HG03159 (cell line): ENCODE data around the gene MRPS15.

Source experiments
- ATAC-seq: cut with Tn5 transposase; IDR thresholded peaks from one replicate; pipeline ENCODE4 v1.9.1; 2021; ENCODE audit warnings: mild to moderate bottlenecking, moderate library complexity; ENCODE audit not compliant: unreplicated experiment

The MRPS15 gene

GRCh38 chr1:36464605-36465393, 615 bp upstream of the MRPS15 start:
- ATAC-seq, result peak; percentile 39

GRCh38 chr1:36463463-36463802, 751 bp downstream of the MRPS15 start:
- no peak for ATAC-seq

GRCh38 chr1:36458910-36459309, 5.3 kb downstream of the MRPS15 start:
- no peak for ATAC-seq

- ATAC-seq, result no peak
These were observed 6.5 kb downstream of the MRPS15 start for GRCh38 chr1:36457691-36458090.

- no peak for ATAC-seq
These were observed 7.7 kb downstream of the MRPS15 start for GRCh38 chr1:36456391-36456928.

- no peak for ATAC-seq
These were observed 8.8 kb downstream of the MRPS15 start for GRCh38 chr1:36455386-36455785.

GRCh38 chr1:36453600-36454388, 10.4 kb downstream of the MRPS15 start:
- ATAC-seq, result no peak

- no peak for ATAC-seq
These were observed 11.1 kb downstream of the MRPS15 start for GRCh38 chr1:36453051-36453450.

GRCh38 chr1:36450919-36451305, 13.3 kb downstream of the MRPS15 start:
- ATAC-seq, result no peak

GRCh38 chr1:36450270-36450918, 13.8 kb downstream of the MRPS15 start, which contains the start of gene OSCP1:
TSS of gene OSCP1 (minus strand) at chr1:36450451. CDS start at chr1:36450369, 82 bp downstream.
- ATAC-seq, result peak; percentile 97

GRCh38 chr1:36448530-36449056, 15.6 kb downstream of the MRPS15 start:
- no peak for ATAC-seq

- no peak for ATAC-seq
These were observed 16.7 kb downstream of the MRPS15 start for GRCh38 chr1:36447450-36447849.

GRCh38 chr1:36446746-36447145, 17.4 kb downstream of the MRPS15 start:
- ATAC-seq, result no peak

- no peak for ATAC-seq
These were observed 17.9 kb downstream of the MRPS15 start for GRCh38 chr1:36446271-36446670.

- ATAC-seq, result no peak
These were observed 20.9 kb downstream of the MRPS15 start for GRCh38 chr1:36443297-36443696.

GRCh38 chr1:36442337-36442736, 21.8 kb downstream of the MRPS15 start:
- no peak for ATAC-seq

GRCh38 chr1:36440646-36441045, 23.5 kb downstream of the MRPS15 start:
- ATAC-seq, result no peak

GRCh38 chr1:36440044-36440443, 24.1 kb downstream of the MRPS15 start:
- ATAC-seq, result no peak

- no peak for ATAC-seq
These were observed 25.5 kb downstream of the MRPS15 start for GRCh38 chr1:36438715-36439114.

GRCh38 chr1:36436821-36437220, 27.4 kb downstream of the MRPS15 start:
- no peak for ATAC-seq

- ATAC-seq, result no peak
These were observed 31.1 kb downstream of the MRPS15 start for GRCh38 chr1:36433102-36433501.
